H1 (cell line): ENCODE measurements around the gene DENND2D. TPM values are rescaled to one million over a fixed set of nuclear protein-coding genes. Genes with fewer than 3 reads are reported as not detected.

Experiments
- CHD7 ChIP-seq: fragments of 300-600 bp; sonication (generic); IDR thresholded peaks from 2 replicates; pipeline ENCODE4 v1.7.1; 2012; ENCODE audit warnings: low read length, moderate library complexity, mild to moderate bottlenecking, inconsistent platforms; ENCODE audit not compliant: insufficient replicate concordance
- HDAC6 ChIP-seq: IDR thresholded peaks from one replicate; pipeline ENCODE4 v1.7.1; 2012; ENCODE audit warnings: low read depth, mild to moderate bottlenecking, inconsistent platforms, low read length, moderate library complexity
- POLR2AphosphoS5 ChIP-seq: IDR thresholded peaks from 2 replicates; pipeline ENCODE4 v1.6.1; 2011; ENCODE audit warnings: low read depth, low read length
- SIRT6 ChIP-seq: IDR thresholded peaks from one replicate; pipeline ENCODE4 v1.7.1; 2012; ENCODE audit warnings: low read length, inconsistent platforms
- TAF7 ChIP-seq: optimal IDR thresholded peaks from 2 replicates; pipeline ENCODE3; 2011; ENCODE audit warnings: low read depth, mild to moderate bottlenecking, inconsistent platforms, low read length, moderate library complexity, borderline replicate concordance
- ZNF274 ChIP-seq: IDR thresholded peaks from 2 replicates; pipeline ENCODE4 v1.7.0; 2012; ENCODE audit warnings: low read length, borderline replicate concordance; ENCODE audit errors: extremely low read depth
- polyA plus RNA-seq, 7 experiments: library from polyadenylated mRNA; depleted of rRNA in 3 of 7; stranded (reverse) in 5 of 7; unstranded in 2 of 7; fragments of >200 nt in 5 of 7; fragments of 200-250 nt in 2 of 7; gene quantifications; 1 replicate in 5 of 7; 2 replicates in 1 of 7; 4 replicates in 1 of 7; pipeline versions ENCODE4 v1.2.1 to v1.2.3, GENCODE V29; 2011 to 2013; ENCODE audit warnings: missing spikeins in 2 of 7, mixed read lengths in 2 of 7
- total RNA-seq: library from RNA; stranded (reverse); fragmentation: NEBNext Ultra II Directional; extraction: Animal tissue kit (Norgen Biotek cat#: 25700); gene quantifications from 2 replicates; pipeline ENCODE4 v1.2.1, GENCODE V29; 2021

Gene DENND2D
- total and polyA plus RNA-seq, 2 of the 8 experiments (the other 6 are each of a cell fraction or from before 2014, with no cell fraction given): 0.58 to 1.6 TPM

- TF ChIP-seq CHD7: no peak
- no peak for TF ChIP-seq HDAC6
- no peak for TF ChIP-seq ZNF274
- TF ChIP-seq TAF7: no peak
- TF ChIP-seq POLR2AphosphoS5: no peak
- no peak for TF ChIP-seq SIRT6
These were observed 12.3 kb upstream of the DENND2D start (continued) for GRCh38 chr1:111212634-111213335.
